Stimulated activated effector memory CD8-positive, alpha-beta T cell treated with anti-CD3 and anti-CD28 coated beads, Interleukin-12 subunit alpha, Interleukin-12 subunit beta, amount 100 ng/mL, for 72 hours (primary cell): ENCODE data around the gene ZNF74.
"Not testable (repeated sequence)": the region's sequence is repeated elsewhere in the genome, so short reads cannot be mapped to it uniquely, and the experiment has no call there.

Experiments used
- ATAC-seq: fragments of 150-1000 bp; cut with Tn5 transposase; 2 replicates; pipeline ENCODE4 v1.10.0; 2021
- DNase-seq, 2 donors: peaks; one replicate each; pipeline ENCODE4 v3.0.0; 2021 to 2022; ENCODE audit warnings: low spot score in 2 of 2
- H3K27ac Mint-ChIP-seq: one replicate; pipeline ENCODE4 v1.8.0; 2022; ENCODE audit warnings: mild to moderate bottlenecking, mixed read lengths
- H3K36me3 Mint-ChIP-seq: one replicate; pipeline ENCODE4 v1.8.0; 2022; ENCODE audit warnings: mild to moderate bottlenecking, mixed read lengths
- H3K4me1 Mint-ChIP-seq: one replicate; pipeline ENCODE4 v1.8.0; 2022; ENCODE audit warnings: mixed read lengths
- H3K4me3 Mint-ChIP-seq: one replicate; pipeline ENCODE4 v1.8.0; 2022; ENCODE audit warnings: mild to moderate bottlenecking, mixed read lengths
- H3K9me3 Mint-ChIP-seq: one replicate; pipeline ENCODE4 v1.8.0; 2022; ENCODE audit warnings: mixed read lengths

The ZNF74 gene

DNA sequence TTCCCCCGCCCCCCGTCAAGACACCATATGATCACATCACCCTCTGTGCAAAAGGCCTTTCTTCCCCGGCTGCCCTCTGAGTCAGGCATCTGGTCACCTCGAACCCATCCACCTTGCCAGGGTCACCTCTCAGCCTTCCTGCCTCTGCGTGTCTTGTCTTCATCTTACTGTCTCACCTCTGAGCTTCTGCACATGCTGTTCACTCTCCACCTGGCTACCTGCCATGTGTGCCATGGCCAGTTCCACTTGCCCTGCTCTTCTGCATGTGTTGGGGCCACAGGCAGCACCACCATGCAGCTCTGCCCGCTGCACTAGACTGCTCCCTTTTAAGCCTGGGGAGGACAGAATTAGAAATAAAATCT lies 9.8 kb downstream of the ZNF74 start:
- H3K4me3 Mint-ChIP-seq: no peak overlapping the region
- no peak for ATAC-seq
- no peaks in the 10 kb centered on the region for H3K9me3 Mint-ChIP-seq
- H3K27ac Mint-ChIP-seq: peak overlapping the region; percentile 13
- DNase-seq: no peak
- H3K36me3 Mint-ChIP-seq: peaks cover 17% of the 10 kb centered on the region
- H3K4me1 Mint-ChIP-seq: peaks cover 14% of the 10 kb centered on the region

DNA sequence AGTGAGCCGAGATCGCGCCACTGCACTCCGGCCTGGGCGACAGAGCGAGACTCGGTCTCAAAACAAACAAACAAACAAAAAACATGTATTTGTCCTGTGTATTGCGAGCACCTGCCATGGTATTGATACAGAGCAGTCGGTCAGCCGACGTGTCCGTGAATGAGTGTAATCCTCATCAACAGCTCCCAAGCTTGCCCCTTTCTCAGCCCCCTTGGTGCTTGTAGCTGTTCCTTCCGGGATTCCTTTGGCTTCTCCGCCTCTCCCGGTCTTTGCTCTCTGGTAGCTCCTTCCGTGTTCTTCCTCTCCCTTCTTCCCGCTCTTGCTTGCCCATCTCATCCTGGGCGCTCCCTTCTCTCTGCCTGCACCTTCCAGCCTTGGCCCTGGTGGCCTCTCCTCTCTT lies 10.9 kb downstream of the ZNF74 start:
- Mint-ChIP-seq H3K4me3 (no peak overlapping the region), H3K4me1 (peaks cover 14% of the 10 kb centered on the region)
- no peak for ATAC-seq

DNA sequence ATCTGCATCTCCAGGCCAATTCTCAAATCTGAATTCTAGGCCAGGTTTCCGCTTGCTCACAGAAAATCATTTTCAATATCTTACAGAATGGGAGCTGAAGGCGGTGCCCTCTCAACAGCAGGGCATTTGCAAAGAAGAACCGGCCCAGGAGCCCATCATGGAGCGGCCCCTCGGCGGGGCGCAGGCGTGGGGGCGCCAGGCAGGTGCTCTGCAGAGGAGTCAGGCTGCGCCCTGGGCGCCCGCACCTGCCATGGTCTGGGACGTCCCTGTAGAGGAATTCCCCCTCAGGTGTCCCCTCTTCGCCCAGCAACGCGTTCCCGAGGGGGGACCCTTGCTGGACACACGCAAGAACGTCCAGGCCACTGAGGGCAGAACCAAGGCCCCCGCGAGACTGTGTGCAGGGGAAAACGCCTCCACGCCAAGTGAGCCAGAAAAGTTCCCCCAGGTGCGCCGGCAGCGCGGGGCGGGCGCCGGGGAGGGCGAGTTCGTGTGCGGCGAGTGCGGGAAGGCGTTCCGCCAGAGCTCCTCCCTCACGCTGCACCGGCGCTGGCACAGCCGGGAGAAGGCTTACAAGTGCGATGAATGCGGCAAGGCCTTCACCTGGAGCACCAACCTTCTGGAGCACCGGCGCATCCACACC lies 11.5 kb downstream of the ZNF74 start:
- no peak overlapping the region for H3K27ac Mint-ChIP-seq
- H3K36me3 Mint-ChIP-seq: peaks cover 17% of the 10 kb centered on the region
- ATAC-seq (no peak), DNase-seq (no peak)
- H3K9me3 Mint-ChIP-seq: no peaks in the 10 kb centered on the region
- H3K4me3 Mint-ChIP-seq: no peak overlapping the region
- peaks cover 14% of the 10 kb centered on the region for H3K4me1 Mint-ChIP-seq

More for the DNA sequence above, 10.9 kb downstream of the ZNF74 start:
- Mint-ChIP-seq H3K36me3 (peaks cover 17% of the 10 kb centered on the region), H3K9me3 (no peaks in the 10 kb centered on the region), H3K27ac (no peak overlapping the region)
- no peak for DNase-seq

DNA sequence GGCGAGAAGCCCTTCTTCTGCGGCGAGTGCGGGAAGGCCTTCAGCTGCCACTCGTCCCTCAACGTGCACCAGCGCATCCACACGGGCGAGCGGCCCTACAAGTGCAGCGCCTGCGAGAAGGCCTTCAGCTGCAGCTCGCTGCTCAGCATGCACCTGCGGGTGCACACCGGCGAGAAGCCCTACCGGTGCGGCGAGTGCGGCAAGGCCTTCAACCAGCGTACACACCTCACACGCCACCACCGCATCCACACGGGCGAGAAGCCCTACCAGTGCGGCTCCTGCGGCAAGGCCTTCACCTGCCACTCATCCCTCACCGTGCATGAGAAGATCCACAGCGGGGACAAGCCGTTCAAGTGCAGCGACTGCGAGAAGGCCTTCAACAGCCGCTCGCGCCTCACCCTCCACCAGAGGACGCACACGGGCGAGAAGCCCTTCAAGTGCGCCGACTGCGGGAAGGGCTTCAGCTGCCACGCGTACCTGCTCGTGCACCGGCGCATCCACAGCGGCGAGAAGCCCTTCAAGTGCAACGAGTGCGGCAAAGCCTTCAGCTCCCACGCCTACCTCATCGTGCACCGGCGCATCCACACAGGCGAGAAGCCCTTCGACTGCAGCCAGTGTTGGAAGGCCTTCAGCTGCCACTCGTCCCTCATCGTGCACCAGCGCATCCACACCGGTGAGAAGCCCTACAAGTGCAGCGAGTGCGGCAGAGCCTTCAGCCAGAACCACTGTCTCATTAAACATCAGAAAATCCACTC lies 12.2 kb downstream of the ZNF74 start:
- ATAC-seq (no peak), DNase-seq (no peak)
- H3K9me3 Mint-ChIP-seq: no peaks in the 10 kb centered on the region
- no peak overlapping the region for H3K4me3 Mint-ChIP-seq
- H3K27ac Mint-ChIP-seq: no peak overlapping the region
- peaks cover 14% of the 10 kb centered on the region for H3K4me1 Mint-ChIP-seq
- peaks cover 17% of the 10 kb centered on the region for H3K36me3 Mint-ChIP-seq

DNA sequence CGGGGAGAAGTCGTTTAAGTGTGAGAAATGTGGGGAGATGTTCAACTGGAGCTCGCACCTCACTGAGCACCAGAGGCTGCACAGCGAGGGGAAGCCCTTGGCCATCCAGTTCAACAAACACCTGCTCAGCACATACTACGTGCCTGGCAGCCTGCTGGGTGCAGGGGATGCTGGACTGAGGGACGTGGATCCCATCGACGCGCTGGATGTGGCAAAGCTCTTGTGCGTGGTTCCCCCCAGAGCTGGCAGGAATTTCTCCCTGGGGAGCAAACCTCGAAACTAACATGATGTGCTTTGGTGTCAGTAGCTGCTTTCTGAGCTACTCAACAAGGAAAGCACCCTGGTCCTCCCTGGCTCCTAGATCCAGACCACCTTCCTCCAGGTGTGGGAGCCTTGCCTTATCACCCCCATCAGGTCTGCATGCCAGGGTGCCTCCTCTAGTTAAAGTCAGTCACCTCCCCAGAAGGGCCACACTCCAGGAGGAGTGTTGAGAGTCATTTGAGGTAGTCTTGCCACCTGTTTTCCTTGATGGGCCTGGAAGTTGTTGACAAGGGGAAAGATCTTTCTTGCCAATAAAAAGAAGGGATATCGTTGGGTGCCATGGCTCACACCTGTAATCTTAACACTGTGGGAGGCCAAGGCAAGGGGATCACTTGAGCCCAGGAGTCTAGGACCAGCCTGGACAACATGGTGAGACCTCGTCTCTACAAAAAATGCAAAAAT lies 12.9 kb downstream of the ZNF74 start:
- ATAC-seq (no peak), DNase-seq (no peak)
- Mint-ChIP-seq H3K9me3 (no peaks in the 10 kb centered on the region), H3K36me3 (peaks cover 17% of the 10 kb centered on the region), H3K27ac (no peak overlapping the region), H3K4me3 (no peak overlapping the region), H3K4me1 (peaks cover 14% of the 10 kb centered on the region)

DNA sequence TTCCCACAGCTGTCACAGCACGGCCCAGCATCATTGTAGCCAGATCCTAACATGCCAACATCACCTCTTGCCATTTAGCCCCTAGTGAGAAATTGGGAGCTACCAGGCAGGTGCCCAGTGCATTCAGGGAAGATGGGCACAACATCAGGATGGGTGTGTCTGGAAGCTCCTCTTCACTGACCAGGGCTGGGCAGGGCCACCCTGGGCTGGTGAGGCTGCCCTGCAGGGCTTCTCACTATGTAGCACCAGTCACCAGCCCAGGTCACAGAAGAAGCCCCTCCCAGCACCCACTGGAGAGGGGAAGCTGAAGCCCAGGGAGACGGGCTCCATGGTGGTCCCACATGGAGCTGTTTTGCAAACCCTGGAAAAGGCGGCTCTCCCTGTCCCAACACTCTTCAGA lies 13.9 kb downstream of the ZNF74 start:
- no peak overlapping the region for H3K4me3 Mint-ChIP-seq
- peaks cover 17% of the 10 kb centered on the region for H3K36me3 Mint-ChIP-seq
- no peak overlapping the region for H3K27ac Mint-ChIP-seq
- H3K4me1 Mint-ChIP-seq: peaks cover 13% of the 10 kb centered on the region
- no peaks in the 10 kb centered on the region for H3K9me3 Mint-ChIP-seq
- DNase-seq (no peak), ATAC-seq (no peak)

DNA sequence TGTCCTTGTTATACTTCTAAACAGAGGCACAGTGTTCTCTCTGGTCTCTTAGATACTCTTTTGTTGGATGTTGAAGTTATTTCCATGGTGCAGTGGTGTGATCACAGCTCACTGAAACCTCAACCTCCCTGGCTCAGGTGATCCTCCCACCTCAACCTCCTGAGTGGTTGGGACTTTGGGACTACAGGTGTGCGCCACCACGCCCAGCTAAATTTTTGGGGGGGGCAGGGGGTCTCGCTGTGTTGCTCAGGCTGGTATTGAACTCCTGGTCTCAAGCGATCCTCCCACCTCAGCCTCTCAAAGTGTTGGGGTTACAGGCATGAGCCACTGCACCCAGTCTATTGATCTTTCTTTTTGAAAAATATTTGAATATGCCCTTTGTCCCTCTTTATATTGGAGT lies 14.9 kb downstream of the ZNF74 start:
- ATAC-seq (no peak), DNase-seq (no peak)
- Mint-ChIP-seq H3K27ac (no peak overlapping the region), H3K9me3 (no peaks in the 10 kb centered on the region), H3K4me1 (peaks cover 2% of the 10 kb centered on the region), H3K36me3 (peaks cover 17% of the 10 kb centered on the region), H3K4me3 (no peak overlapping the region)

DNA sequence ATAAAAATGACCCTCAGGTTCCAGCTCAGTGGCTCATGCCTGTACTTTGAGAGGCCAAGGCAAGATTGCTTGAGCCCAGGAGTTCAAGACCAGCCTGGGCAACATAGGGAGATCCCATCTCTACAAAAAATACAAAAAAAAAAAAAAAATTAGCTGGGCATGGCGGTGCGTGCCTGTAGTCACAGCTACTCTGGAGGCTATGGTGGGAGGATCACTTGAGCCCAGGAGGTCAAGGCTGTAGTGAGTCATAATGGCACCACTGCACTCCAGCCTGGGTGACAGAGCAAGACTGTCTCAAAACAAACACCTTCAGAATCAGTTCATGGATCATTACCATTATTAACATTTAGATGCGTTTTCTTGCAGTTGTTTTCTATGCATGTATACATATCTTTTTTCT lies 15.4 kb downstream of the ZNF74 start:
- H3K4me1 Mint-ChIP-seq, ATAC-seq, H3K9me3 Mint-ChIP-seq, H3K4me3 Mint-ChIP-seq, DNase-seq, H3K27ac Mint-ChIP-seq: not testable (repeated sequence)
- peaks cover 17% of the 10 kb centered on the region for H3K36me3 Mint-ChIP-seq

DNA sequence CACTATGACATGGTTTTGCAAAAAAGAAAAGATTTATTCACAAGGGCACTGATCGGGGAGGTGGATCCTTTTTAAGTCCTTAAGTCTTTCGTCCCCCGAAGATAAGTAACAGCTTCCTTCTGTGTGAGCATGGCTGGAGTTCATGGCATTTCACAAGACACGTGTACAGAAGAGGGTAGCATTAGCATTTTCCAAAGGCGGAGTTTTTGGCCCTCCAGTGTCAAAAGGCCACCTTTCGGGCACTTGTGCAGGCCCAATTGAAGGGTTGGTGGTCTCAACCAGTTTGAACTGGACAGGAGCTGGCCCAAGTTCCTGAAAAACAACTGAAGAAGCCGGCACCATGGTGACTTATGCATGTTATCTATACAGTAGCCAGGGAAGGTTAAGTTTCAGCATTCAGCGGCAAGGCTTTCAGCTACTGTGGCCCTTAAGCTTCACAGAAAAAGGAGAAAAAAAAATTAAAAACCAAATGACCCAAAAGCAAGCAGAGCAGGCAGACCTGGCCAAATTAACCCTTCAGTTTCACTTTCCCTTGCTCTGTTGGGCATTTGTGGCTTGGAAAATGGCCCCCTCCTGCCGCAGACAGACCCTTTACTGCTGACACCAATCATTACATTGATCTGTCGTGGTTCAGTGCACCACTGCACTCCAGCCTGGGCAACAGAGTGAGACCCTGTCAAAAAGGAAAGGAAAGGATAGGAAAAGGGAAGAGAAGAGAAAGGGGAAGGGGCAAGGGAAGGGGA lies 18.7 kb downstream of the ZNF74 start:
- no peak for ATAC-seq
- peak overlapping the region; percentile 17 for H3K27ac Mint-ChIP-seq
- H3K36me3 Mint-ChIP-seq: no peaks in the 10 kb centered on the region
- no peaks in the 10 kb centered on the region for H3K4me1 Mint-ChIP-seq
- H3K4me3 Mint-ChIP-seq: no peak overlapping the region
- no peak for DNase-seq
- H3K9me3 Mint-ChIP-seq: no peaks in the 10 kb centered on the region

DNA sequence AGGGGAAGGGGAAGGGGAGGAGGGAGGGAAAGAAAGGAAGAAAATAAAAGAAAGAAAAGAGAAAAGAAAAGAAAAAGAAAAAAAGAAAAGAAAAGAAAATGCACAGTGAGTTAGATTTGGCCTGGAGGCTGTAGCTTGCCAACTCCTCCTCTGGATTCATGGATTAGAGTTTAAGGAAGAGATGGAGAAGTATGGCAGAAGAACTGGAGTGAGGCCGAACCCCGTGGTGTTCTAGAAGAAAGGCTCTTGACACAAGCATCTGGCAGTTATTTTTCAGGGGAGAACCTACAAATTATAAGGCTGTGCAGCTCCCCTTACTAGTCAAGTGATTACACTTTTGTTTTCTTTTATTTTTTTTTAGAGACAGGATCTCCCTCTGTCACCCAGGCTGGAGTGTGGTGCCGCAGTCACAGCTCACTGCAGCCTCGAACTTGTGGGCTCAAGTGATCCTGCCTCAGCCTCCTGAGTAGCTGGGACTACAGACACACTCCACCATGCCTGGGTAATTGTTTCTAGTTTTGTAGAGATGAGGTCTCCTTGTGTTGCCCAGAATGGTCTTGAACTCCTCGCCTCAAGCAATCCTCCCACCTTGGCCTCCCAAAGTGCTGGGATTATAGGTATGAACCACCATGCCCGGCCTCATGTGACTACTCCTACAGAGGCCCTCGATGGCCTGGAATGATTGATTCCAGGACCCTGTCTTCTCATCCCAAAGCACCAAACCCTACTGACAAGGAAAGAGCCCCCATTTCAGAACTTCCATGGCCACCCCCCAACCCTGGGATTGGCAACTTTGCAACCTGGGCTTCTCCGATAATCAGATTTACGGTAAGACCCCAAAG lies 19.5 kb downstream of the ZNF74 start:
- H3K36me3 Mint-ChIP-seq: no peaks in the 10 kb centered on the region
- H3K4me3 Mint-ChIP-seq: no peak overlapping the region
- no peak for DNase-seq
- H3K27ac Mint-ChIP-seq: peak overlapping the region; percentile 17
- ATAC-seq: no peak
- H3K4me1 Mint-ChIP-seq: no peaks in the 10 kb centered on the region
- no peaks in the 10 kb centered on the region for H3K9me3 Mint-ChIP-seq

DNA sequence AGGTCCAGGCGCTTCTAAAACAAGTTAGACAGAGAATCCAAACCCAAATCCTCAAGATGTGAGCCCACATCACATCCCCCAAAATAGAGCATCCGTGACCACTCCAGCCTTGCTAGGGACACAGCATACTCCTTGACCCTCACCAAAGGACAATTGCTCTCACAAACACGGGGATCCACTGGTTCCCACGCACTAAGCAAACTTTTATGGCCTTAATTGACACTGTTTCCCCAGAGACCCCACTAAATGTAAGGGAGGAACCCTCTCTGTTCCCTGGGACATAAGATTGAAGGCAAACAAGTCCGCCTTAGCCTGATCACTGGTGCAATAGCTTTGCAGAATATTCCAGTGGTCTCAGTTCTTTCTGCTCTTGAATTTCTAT lies 20.1 kb downstream of the ZNF74 start:
- Mint-ChIP-seq H3K36me3 (no peaks in the 10 kb centered on the region), H3K4me1 (no peaks in the 10 kb centered on the region), H3K27ac (no peak overlapping the region), H3K9me3 (no peaks in the 10 kb centered on the region), H3K4me3 (no peak overlapping the region)
- DNase-seq: no peak
- no peak for ATAC-seq

DNA sequence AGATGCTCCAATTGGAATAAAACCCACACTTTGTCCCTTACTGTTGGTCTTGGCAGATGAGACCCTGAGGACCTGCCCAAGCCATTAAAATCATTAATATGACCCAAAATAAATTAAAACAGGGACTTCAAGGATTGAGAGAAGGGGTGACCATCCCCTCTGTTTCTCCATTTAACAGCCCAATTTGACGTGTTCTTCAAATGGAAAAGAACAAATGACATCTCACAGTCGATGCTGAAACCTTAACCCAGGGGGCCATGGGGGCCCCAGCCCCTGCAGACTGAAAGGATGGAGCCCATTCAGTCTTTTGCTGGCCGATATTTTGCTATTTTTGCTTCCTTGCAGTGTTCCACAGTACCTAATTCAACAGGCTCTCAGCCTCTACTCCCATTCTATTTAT lies 20.5 kb downstream of the ZNF74 start:
- H3K4me3 Mint-ChIP-seq: no peak overlapping the region
- no peak for DNase-seq
- no peak overlapping the region for H3K27ac Mint-ChIP-seq
- H3K36me3 Mint-ChIP-seq: no peaks in the 10 kb centered on the region
- no peaks in the 10 kb centered on the region for H3K4me1 Mint-ChIP-seq
- no peaks in the 10 kb centered on the region for H3K9me3 Mint-ChIP-seq
- no peak for ATAC-seq

DNA sequence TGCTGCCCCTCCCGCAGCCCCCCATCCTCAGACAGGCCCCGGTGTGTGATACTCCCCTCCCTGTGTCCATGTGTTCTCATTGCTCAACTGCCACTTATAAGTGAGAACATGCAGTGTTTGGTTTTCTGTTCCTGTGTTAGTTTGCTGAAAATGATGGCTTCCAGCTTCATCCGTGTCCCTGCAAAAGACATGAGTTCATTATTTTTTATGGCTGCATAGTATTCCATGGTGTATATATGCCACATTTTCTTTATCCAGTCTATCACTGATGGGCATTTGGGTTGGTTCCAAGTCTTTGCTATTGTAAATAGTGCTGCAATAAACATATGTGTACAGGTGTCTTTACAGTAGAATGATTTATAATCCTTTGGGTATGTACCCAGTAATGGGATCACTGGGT lies 21.3 kb downstream of the ZNF74 start:
- not testable (repeated sequence) for H3K4me1 Mint-ChIP-seq, H3K9me3 Mint-ChIP-seq, DNase-seq, ATAC-seq, H3K27ac Mint-ChIP-seq, H3K36me3 Mint-ChIP-seq, H3K4me3 Mint-ChIP-seq

DNA sequence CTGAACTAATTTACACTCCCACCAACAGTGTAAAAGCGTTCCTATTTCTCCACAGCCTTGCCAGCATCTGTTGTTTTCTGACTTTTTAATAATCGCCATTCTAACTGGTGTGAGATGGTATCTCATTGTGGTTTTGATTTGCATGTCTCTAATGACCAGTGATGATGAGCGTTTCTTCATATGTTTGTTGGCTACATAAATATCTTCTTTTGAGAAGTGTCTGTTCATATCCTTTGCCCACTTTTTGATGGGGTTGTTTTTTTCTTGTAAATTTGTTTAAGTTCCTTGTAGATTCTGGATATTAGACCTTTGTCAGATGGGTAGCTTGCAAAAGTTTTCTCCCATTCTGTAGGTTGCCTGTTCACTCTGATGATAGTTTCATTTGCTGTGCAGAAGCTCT lies 21.7 kb downstream of the ZNF74 start:
- not testable (repeated sequence) for H3K36me3 Mint-ChIP-seq, H3K9me3 Mint-ChIP-seq, H3K4me1 Mint-ChIP-seq, H3K4me3 Mint-ChIP-seq, DNase-seq, H3K27ac Mint-ChIP-seq, ATAC-seq
